H1 (cell line): ENCODE measurements around the gene C12orf56. TPM values are rescaled to one million over a fixed set of nuclear protein-coding genes. Genes with fewer than 3 reads are reported as not detected.

Experiments used
- CREB1 ChIP-seq: IDR thresholded peaks from 2 replicates; pipeline ENCODE4 v1.6.1; 2012; ENCODE audit warnings: inconsistent platforms
- FOSL1 ChIP-seq: IDR thresholded peaks from 2 replicates; pipeline ENCODE4 v1.6.1; 2011; ENCODE audit warnings: mild to moderate bottlenecking, low read depth, low read length, moderate library complexity; ENCODE audit not compliant: insufficient read depth
- HDAC6 ChIP-seq: IDR thresholded peaks from one replicate; pipeline ENCODE4 v1.7.1; 2012; ENCODE audit warnings: low read depth, mild to moderate bottlenecking, inconsistent platforms, low read length, moderate library complexity
- RXRA ChIP-seq: IDR thresholded peaks from 2 replicates; pipeline ENCODE4 v1.6.1; 2011; ENCODE audit warnings: low read depth, mild to moderate bottlenecking, low read length, moderate library complexity; ENCODE audit not compliant: insufficient read depth
- SP1 ChIP-seq: IDR thresholded peaks from 2 replicates; pipeline ENCODE4 v1.6.1; 2011; ENCODE audit warnings: low read depth, low read length
- USF2 ChIP-seq: IDR thresholded peaks from 2 replicates; pipeline ENCODE4 v1.6.1; 2011; ENCODE audit warnings: low read length, improper control_type of control experiment
- polyA plus RNA-seq, 7 experiments: library from polyadenylated mRNA; depleted of rRNA in 3 of 7; stranded (reverse) in 5 of 7; unstranded in 2 of 7; fragments of >200 nt in 5 of 7; fragments of 200-250 nt in 2 of 7; gene quantifications; 1 replicate in 5 of 7; 2 replicates in 1 of 7; 4 replicates in 1 of 7; pipeline versions ENCODE4 v1.2.1 to v1.2.3, GENCODE V29; 2011 to 2013; ENCODE audit warnings: missing spikeins in 2 of 7, mixed read lengths in 2 of 7
- total RNA-seq: library from RNA; stranded (reverse); fragmentation: NEBNext Ultra II Directional; extraction: Animal tissue kit (Norgen Biotek cat#: 25700); gene quantifications from 2 replicates; pipeline ENCODE4 v1.2.1, GENCODE V29; 2021

Gene C12orf56
- total and polyA plus RNA-seq, 2 of the 8 experiments (the other 6 are each of a cell fraction or from before 2014, with no cell fraction given): 1.1 to 2.9 TPM

GRCh38 chr12:64419696-64420095 is 29.1 kb upstream of the C12orf56 start (continued):
- TF ChIP-seq SP1 (no peak), HDAC6 (no peak), CREB1 (no peak), RXRA (no peak), USF2 (no peak), FOSL1 (no peak)
